Measurements from ENCODE around the gene VWA5A.

GRCh38 chr11:124071623-124071948, 43.7 kb upstream of the VWA5A start:
- TF ChIP-seq ZBTB3 (CRISPR knock-in tag; IDR thresholded peaks at IDR 0.05; ENCODE audit: borderline replicate concordance, low read depth) = no peak
- TF ChIP-seq ETV6 (CRISPR knock-in tag; conservative IDR thresholded peaks at IDR 0.05) = no peak
- TF ChIP-seq, protein P1, sequence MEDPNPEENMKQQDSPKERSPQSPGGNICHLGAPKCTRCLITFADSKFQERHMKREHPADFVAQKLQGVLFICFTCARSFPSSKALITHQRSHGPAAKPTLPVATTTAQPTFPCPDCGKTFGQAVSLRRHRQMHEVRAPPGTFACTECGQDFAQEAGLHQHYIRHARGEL (CRISPR knock-in tag; IDR thresholded peaks at IDR 0.05) = no peak

All from HepG2 (cell line).